Ishikawa (cell line): Measurements from ENCODE around the gene FOXP1.

Experiments
- CEBPB ChIP-seq: IDR thresholded peaks from 2 replicates; pipeline ENCODE4 v1.6.1; 2012
- CREB1 ChIP-seq: IDR thresholded peaks from 2 replicates; pipeline ENCODE4 v1.6.1; 2012; ENCODE audit warnings: low read depth
- EGR1 ChIP-seq: IDR thresholded peaks from 2 replicates; pipeline ENCODE4 v1.6.1; 2012
- EP300 ChIP-seq: IDR thresholded peaks from 2 replicates; pipeline ENCODE4 v1.6.1; 2012; ENCODE audit warnings: borderline replicate concordance
- FOXM1 ChIP-seq: IDR thresholded peaks from 2 replicates; pipeline ENCODE4 v1.6.1; 2012; ENCODE audit warnings: low read depth, borderline replicate concordance
- NFIC ChIP-seq: IDR thresholded peaks from 2 replicates; pipeline ENCODE4 v1.6.1; 2012
- RAD21 ChIP-seq: IDR thresholded peaks from 2 replicates; pipeline ENCODE4 v1.6.1; 2012; ENCODE audit warnings: low read depth
- REST ChIP-seq: IDR thresholded peaks from 2 replicates; pipeline ENCODE4 v1.6.1; 2012; ENCODE audit warnings: low read depth, mild to moderate bottlenecking
- TAF1 ChIP-seq: IDR thresholded peaks from 2 replicates; pipeline ENCODE4 v1.6.1; 2012; ENCODE audit warnings: low read depth, mild to moderate bottlenecking
- TCF12 ChIP-seq: IDR thresholded peaks from 2 replicates; pipeline ENCODE4 v1.6.1; 2012; ENCODE audit warnings: low read depth
- TEAD4 ChIP-seq: IDR thresholded peaks from 2 replicates; pipeline ENCODE4 v1.6.1; 2012
- USF1 ChIP-seq: IDR thresholded peaks from 2 replicates; pipeline ENCODE4 v1.6.1; 2012
- YY1 ChIP-seq: IDR thresholded peaks from 2 replicates; pipeline ENCODE4 v1.6.1; 2012; ENCODE audit warnings: low read depth
- ZBTB7A ChIP-seq: IDR thresholded peaks from 2 replicates; pipeline ENCODE4 v1.6.1; 2012; ENCODE audit warnings: low read depth
- TF ChIP-seq, protein P1 (sequence below): IDR thresholded peaks from 2 replicates; pipeline ENCODE4 v1.6.1; 2012

FOXP1 gene

DNA sequence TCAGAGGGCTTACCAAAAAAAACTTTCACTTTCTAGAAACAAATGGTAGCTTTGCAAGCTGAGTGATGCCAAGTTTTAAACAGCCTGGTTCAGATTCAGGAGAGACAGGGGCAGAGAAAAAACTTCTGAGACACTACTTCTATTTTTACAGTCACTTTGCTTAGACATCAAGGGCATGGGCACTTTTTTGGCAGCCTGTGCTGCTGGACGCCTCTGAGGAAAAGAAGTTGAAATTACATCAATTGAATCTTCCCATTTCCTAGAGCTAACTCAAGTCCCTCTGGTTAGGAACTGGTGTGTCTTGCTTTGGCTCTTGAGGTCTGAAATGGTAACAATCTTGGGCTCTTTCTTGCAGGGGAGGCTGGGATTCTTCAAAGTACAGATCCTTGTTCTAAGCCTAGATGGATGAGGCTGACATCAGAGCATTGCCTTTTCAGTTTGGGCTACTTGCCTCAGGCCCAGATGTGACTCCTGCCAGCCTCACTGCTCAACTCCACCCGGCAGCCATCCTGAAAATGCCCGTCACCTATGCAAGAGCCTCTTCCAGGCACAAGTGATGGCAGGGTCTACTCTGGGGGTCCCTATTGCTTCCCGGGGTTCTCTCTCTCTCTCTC, 357.5 kb downstream of the FOXP1 start:
- TF ChIP-seq EP300 (no peak), TCF12 (no peak), RAD21 (no peak), CEBPB (no peak), TAF1 (no peak)
- TF ChIP-seq, protein P1, sequence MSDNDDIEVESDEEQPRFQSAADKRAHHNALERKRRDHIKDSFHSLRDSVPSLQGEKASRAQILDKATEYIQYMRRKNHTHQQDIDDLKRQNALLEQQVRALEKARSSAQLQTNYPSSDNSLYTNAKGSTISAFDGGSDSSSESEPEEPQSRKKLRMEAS = no peak

- TF ChIP-seq CEBPB = no peak
- TF ChIP-seq USF1 = no peak
- no peak for TF ChIP-seq TEAD4
- TF ChIP-seq FOXM1 = no peak
- TF ChIP-seq RAD21 = no peak
- TF ChIP-seq EP300 = no peak
- no peak for TF ChIP-seq TAF1
- no peak for TF ChIP-seq REST
- no peak for TF ChIP-seq CREB1
- no peak for TF ChIP-seq ZBTB7A
- no peak for TF ChIP-seq EGR1
- TF ChIP-seq TCF12 = no peak
- TF ChIP-seq YY1 = no peak
- TF ChIP-seq, protein P1 = no peak
- TF ChIP-seq NFIC = no peak
These were observed 358.4 kb downstream of the FOXP1 start for GRCh38 chr3:71225002-71225684.

GRCh38 chr3:71219744-71220638, 363.5 kb downstream of the FOXP1 start:
- TF ChIP-seq NFIC (no peak), YY1 (no peak), EGR1 (no peak), REST (no peak), CEBPB (no peak), RAD21 (no peak), TAF1 (no peak), TCF12 (no peak), USF1 (no peak), TEAD4 (no peak), CREB1 (no peak), EP300 (no peak), FOXM1 (no peak), ZBTB7A (no peak)
- TF ChIP-seq, protein P1 = no peak

DNA sequence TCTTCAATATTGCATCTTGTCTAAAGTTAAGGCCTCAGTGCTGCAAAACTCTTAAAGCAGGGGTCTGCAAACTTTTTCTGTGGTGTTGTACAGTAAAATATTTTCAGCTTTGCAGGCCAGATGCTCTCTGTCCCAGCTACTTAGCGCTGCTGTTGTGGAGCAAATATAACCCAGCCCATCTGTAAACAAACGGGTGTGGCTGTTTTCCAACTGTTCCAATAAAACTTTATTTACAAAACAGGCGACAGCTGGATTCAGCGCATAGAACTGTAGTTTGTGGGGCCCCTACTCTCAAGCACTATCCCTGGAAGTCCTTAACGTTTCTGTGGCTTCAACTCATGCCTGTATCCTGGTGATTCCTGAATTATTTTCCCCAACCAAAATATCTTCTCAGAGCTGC, 365.0 kb downstream of the FOXP1 start:
- TF ChIP-seq YY1 (no peak), ZBTB7A (no peak), RAD21 (no peak), TEAD4 (no peak), FOXM1 (no peak), EGR1 (no peak), REST (no peak), TCF12 (no peak), USF1 (no peak), EP300 (no peak), CREB1 (no peak)
